PC-3 (cell line): ENCODE measurements around the gene ARHGAP24.

Experiments
- CTCF ChIP-seq: fragments of 300-600 bp; sonication (generic); conservative IDR thresholded peaks from 2 replicates; pipeline ENCODE4 v1.5.1; 2017; ENCODE audit warnings: antibody characterized with exemption, low read depth, mild to moderate bottlenecking, low read length
- EZH2phosphoT487 ChIP-seq: fragments of 300-600 bp; sonication (generic); IDR thresholded peaks from 2 replicates; pipeline ENCODE4 v1.6.1; 2018; ENCODE audit warnings: mild to moderate bottlenecking, antibody characterized with exemption, low read length, borderline replicate concordance

- TF ChIP-seq CTCF (no peak), EZH2phosphoT487 (no peak)
Measured at GRCh38 chr4:85543832-85544231, 68.9 kb downstream of the ARHGAP24 start.
